ENCODE measurements around the gene C1orf159.

C1orf159 gene

GRCh38 chr1:1093610-1093943 lies 22.3 kb downstream of the C1orf159 start:
- no peak for TF ChIP-seq CTCF (IDR thresholded peaks at IDR 0.05; ENCODE audit: borderline replicate concordance, insufficient read depth, low read depth, low read length)
- H3K4me3 ChIP-seq (ENCODE audit: low read depth, low read length), result no peak overlapping the region

- H3K4me3 ChIP-seq (ENCODE audit: low read depth, low read length), result no peak overlapping the region
Measured at GRCh38 chr1:1092894-1093609, 22.8 kb downstream of the C1orf159 start.

GRCh38 chr1:1092149-1092855 lies 23.6 kb downstream of the C1orf159 start:
- no peak overlapping the region for H3K4me3 ChIP-seq (ENCODE audit: low read depth, low read length)
- no peak for TF ChIP-seq CTCF (IDR thresholded peaks at IDR 0.05; ENCODE audit: borderline replicate concordance, insufficient read depth, low read depth, low read length)

More at GRCh38 chr1:1092894-1093609, 22.8 kb downstream of the C1orf159 start:
- no peak for TF ChIP-seq CTCF (IDR thresholded peaks at IDR 0.05; ENCODE audit: borderline replicate concordance, insufficient read depth, low read depth, low read length)

GRCh38 chr1:1091344-1092148 lies 24.3 kb downstream of the C1orf159 start:
- no peak for TF ChIP-seq CTCF (IDR thresholded peaks at IDR 0.05; ENCODE audit: borderline replicate concordance, insufficient read depth, low read depth, low read length)
- H3K4me3 ChIP-seq (ENCODE audit: low read depth, low read length), result no peak overlapping the region

GRCh38 chr1:1090424-1091343 lies 25.2 kb downstream of the C1orf159 start:
- no peak for TF ChIP-seq CTCF (IDR thresholded peaks at IDR 0.05; ENCODE audit: borderline replicate concordance, insufficient read depth, low read depth, low read length)

GRCh38 chr1:1089731-1090423 lies 26.0 kb downstream of the C1orf159 start:
- H3K4me3 ChIP-seq (ENCODE audit: low read depth, low read length), result no peak overlapping the region
- no peak for TF ChIP-seq CTCF (IDR thresholded peaks at IDR 0.05; ENCODE audit: borderline replicate concordance, insufficient read depth, low read depth, low read length)

More at GRCh38 chr1:1090424-1091343, 25.2 kb downstream of the C1orf159 start:
- H3K4me3 ChIP-seq (ENCODE audit: low read depth, low read length), result no peak overlapping the region

Data from GM12875 (cell line).